Measurements from ENCODE around the gene SPDYE9. TPM values are rescaled to one million over a fixed set of nuclear protein-coding genes. Genes with fewer than 3 reads are reported as not detected.

The SPDYE9 gene
- total RNA-seq, 1 donor = not detected

Small RNAs within 50 kb of the gene (small RNA-seq; reads per million reads assigned to genes)
- gene RF00019 = not detected

Other genes starting within 250 kb of the SPDYE9 start
- 5.6 and 6.5 TPM in 2 replicates for gene POM121, start 160.9 kb downstream of the SPDYE9 start, total RNA-seq
- gene TRIM74, start 116.6 kb downstream of the SPDYE9 start, total RNA-seq = not detected in 2 replicates
- not detected in 2 replicates for gene SPDYE8, start 56.3 kb downstream of the SPDYE9 start, total RNA-seq
- not detected in 2 replicates for gene SPDYE11, start 28.1 kb downstream of the SPDYE9 start, total RNA-seq
- gene NSUN5, start 222.8 kb upstream of the SPDYE9 start, total RNA-seq = 17.0 and 17.1 TPM in 2 replicates
- gene TRIM50, start 242.0 kb upstream of the SPDYE9 start, total RNA-seq = not detected in 2 replicates
- not detected in 2 replicates for gene FKBP6, start 242.1 kb upstream of the SPDYE9 start, total RNA-seq

Data from osteoblast (primary cell).